Neuronal stem cell (in vitro differentiated cells): ENCODE measurements around the gene SIPA1.

Experiments
- DNase-seq: peaks from one replicate; pipeline ENCODE4 v3.0.0-alpha.2; 2013; ENCODE audit warnings: low spot score
- H2AFZ ChIP-seq: one replicate; pipeline ENCODE4 v1.6.1; 2013; ENCODE audit warnings: mild to moderate bottlenecking, low read length, inconsistent platforms
- H2AK5ac ChIP-seq: 2 replicates; pipeline ENCODE4 v1.6.1; 2013; ENCODE audit warnings: low read depth, mild to moderate bottlenecking, inconsistent platforms, low read length, moderate library complexity, mixed read lengths
- H2BK120ac ChIP-seq: 2 replicates; pipeline ENCODE4 v1.6.1; 2013; ENCODE audit warnings: low read depth, mild to moderate bottlenecking, inconsistent platforms, low read length, moderate library complexity, mixed read lengths
- H2BK12ac ChIP-seq: one replicate; pipeline ENCODE4 v1.6.1; 2013; ENCODE audit warnings: low read length, inconsistent platforms
- H2BK15ac ChIP-seq: 2 replicates; pipeline ENCODE4 v1.6.1; 2013; ENCODE audit warnings: mild to moderate bottlenecking, low read length, inconsistent platforms, mixed read lengths
- H2BK5ac ChIP-seq: one replicate; pipeline ENCODE4 v1.6.1; 2013; ENCODE audit warnings: inconsistent platforms, mild to moderate bottlenecking, low read length, moderate library complexity
- H3K14ac ChIP-seq: one replicate; pipeline ENCODE4 v1.6.1; 2013; ENCODE audit warnings: low read length, inconsistent platforms
- H3K18ac ChIP-seq: 2 replicates; pipeline ENCODE4 v1.6.1; 2013; ENCODE audit warnings: low read length, inconsistent platforms
- H3K23ac ChIP-seq: 2 replicates; pipeline ENCODE4 v1.6.1; 2013; ENCODE audit warnings: low read depth, mild to moderate bottlenecking, mixed read lengths, low read length, inconsistent platforms; ENCODE audit not compliant: poor library complexity
- H3K27ac ChIP-seq: replicated peaks from 3 replicates; pipeline ENCODE4 v1.5.1; 2013; ENCODE audit warnings: low read length, inconsistent platforms
- H3K27me3 ChIP-seq, 3 experiments: 2 replicates each; pipeline ENCODE4 v1.6.1; 2013; ENCODE audit warnings: low read length in 3 of 3, mild to moderate bottlenecking in 2 of 3, inconsistent platforms in 1 of 3, low read depth in 1 of 3, mixed read lengths in 1 of 3, moderate library complexity in 1 of 3; ENCODE audit not compliant: control insufficient read depth in 3 of 3, insufficient read depth in 3 of 3
- H3K36me3 ChIP-seq, 2 donors: replicated peaks in 1 of 2; 2 replicates each; pipeline ENCODE4 v1.6.1; 2013; ENCODE audit warnings: low read length in 2 of 2; ENCODE audit not compliant: control insufficient read depth in 2 of 2, insufficient read depth in 2 of 2
- H3K4ac ChIP-seq: 2 replicates; pipeline ENCODE4 v1.6.1; 2013; ENCODE audit warnings: inconsistent platforms, mild to moderate bottlenecking, low read length, moderate library complexity
- H3K4me1 ChIP-seq, 2 donors: 1 replicate in 1 of 2; 2 replicates in 1 of 2; pipeline ENCODE4 v1.6.1; 2013; ENCODE audit warnings: low read length in 2 of 2, low read depth in 1 of 2; ENCODE audit not compliant: control insufficient read depth in 2 of 2, insufficient read depth in 1 of 2
- H3K4me2 ChIP-seq: one replicate; pipeline ENCODE4 v1.6.1; 2013; ENCODE audit warnings: mild to moderate bottlenecking, low read length, inconsistent platforms; ENCODE audit not compliant: insufficient read depth, poor library complexity, severe bottlenecking
- H3K4me3 ChIP-seq, 2 donors: 2 replicates each; pipeline ENCODE4 v1.5.1; 2013; ENCODE audit warnings: low read length in 2 of 2, mild to moderate bottlenecking in 2 of 2, inconsistent platforms in 1 of 2, moderate library complexity in 1 of 2
- H3K79me1 ChIP-seq: one replicate; pipeline ENCODE4 v1.6.1; 2013; ENCODE audit warnings: low read depth, mild to moderate bottlenecking, inconsistent platforms, low read length, moderate library complexity
- H3K9ac ChIP-seq: one replicate; pipeline ENCODE4 v1.6.1; 2013; ENCODE audit warnings: mild to moderate bottlenecking, low read depth, low read length, inconsistent platforms; ENCODE audit not compliant: poor library complexity
- H3K9me3 ChIP-seq, 2 donors: replicated peaks in 1 of 2; 2 replicates each; pipeline versions ENCODE3 to v1.6.1; 2013; ENCODE audit warnings: low read length in 2 of 2, mild to moderate bottlenecking in 2 of 2, inconsistent platforms in 1 of 2, low read depth in 1 of 2, mixed read lengths in 1 of 2, moderate library complexity in 1 of 2; ENCODE audit not compliant: control insufficient read depth in 2 of 2, insufficient read depth in 1 of 2
- H4K8ac ChIP-seq: one replicate; pipeline ENCODE4 v1.6.1; 2013; ENCODE audit warnings: low read depth, mild to moderate bottlenecking, inconsistent platforms, low read length, moderate library complexity
- H4K91ac ChIP-seq: one replicate; pipeline ENCODE4 v1.6.1; 2013; ENCODE audit warnings: low read length, low read depth, mild to moderate bottlenecking, inconsistent platforms; ENCODE audit not compliant: poor library complexity
- WGBS, 2 donors: extraction: QIAGEN DNeasy Blood & Tissue Kit; methylation state at CpG; one replicate each; pipeline ENCODE4 v1.1.7; 2013; ENCODE audit warnings: missing lambda C conversion rate in 2 of 2, mixed read lengths in 1 of 2; ENCODE audit not compliant: insufficient read length in 2 of 2, insufficient replicate concordance in 1 of 2; ENCODE audit errors: extremely low coverage in 2 of 2; 5-methylcytosine and 5-hydroxymethylcytosine counted together

The SIPA1 gene

GRCh38 chr11:65596520-65596919 lies 41.4 kb upstream of the SIPA1 start:
- peaks cover 0 to 3% of the 10 kb centered on the region in 2 donors for H3K9me3 ChIP-seq
- H2BK15ac ChIP-seq, result no peak overlapping the region
- no peak overlapping the region for H2BK5ac ChIP-seq
- no peak overlapping the region for H3K27ac ChIP-seq
- H3K4me3 ChIP-seq, result no peak overlapping the region
- peaks cover 2% of the 10 kb centered on the region for H3K79me1 ChIP-seq
- no peak overlapping the region for H2BK12ac ChIP-seq
- no peak overlapping the region for H3K23ac ChIP-seq
- peak overlapping the region; percentile 37 for H3K9ac ChIP-seq
- no peak for DNase-seq
- peaks cover 18 to 37% of the 10 kb centered on the region in 2 donors for H3K36me3 ChIP-seq
- no peak overlapping the region for H4K8ac ChIP-seq
- H3K27me3 ChIP-seq, result peaks cover 0 to 15% (median 6%) of the 10 kb centered on the region in 3 experiments
- H2AFZ ChIP-seq, result no peak overlapping the region
- no peak overlapping the region for H3K14ac ChIP-seq
- WGBS, 2 donors, result no CpG with 5 or more reads among the region's 6 CpGs
- H3K4me2 ChIP-seq, result no peak overlapping the region
- peaks cover 3 to 4% of the 10 kb centered on the region in 2 donors for H3K4me1 ChIP-seq
- H2AK5ac ChIP-seq, result no peak overlapping the region
- H3K18ac ChIP-seq, result no peak overlapping the region
- H4K91ac ChIP-seq, result no peak overlapping the region
- H2BK120ac ChIP-seq, result no peak overlapping the region
- H3K4ac ChIP-seq, result no peak overlapping the region

- Histone ChIP-seq H3K4ac (no peak overlapping the region), H3K79me1 (peaks cover 2% of the 10 kb centered on the region), H3K27me3 (peaks cover 0 to 5% (median 2%) of the 10 kb centered on the region in 3 experiments), H3K36me3 (peaks cover 19 to 45% of the 10 kb centered on the region in 2 donors), H2BK12ac (no peak overlapping the region), H3K14ac (no peak overlapping the region), H2BK5ac (no peak overlapping the region), H2BK15ac (no peak overlapping the region), H3K4me2 (no peak overlapping the region), H2BK120ac (no peak overlapping the region), H3K4me1 (peaks cover 0 to 3% of the 10 kb centered on the region in 2 donors), H3K9me3 (no peaks in the 10 kb centered on the region), H4K91ac (no peak overlapping the region), H3K18ac (no peak overlapping the region), H2AK5ac (no peak overlapping the region), H3K9ac (no peak overlapping the region), H3K27ac (no peak overlapping the region), H2AFZ (no peak overlapping the region), H3K4me3 (no peak overlapping the region), H4K8ac (peak overlapping the region; percentile 43), H3K23ac (no peak overlapping the region)
- no CpG with 5 or more reads among the region's 16 CpGs for WGBS, 2 donors
- no peak for DNase-seq
Observed at GRCh38 chr11:65598258-65598699, 39.6 kb upstream of the SIPA1 start.

- Histone ChIP-seq H2BK5ac (no peak overlapping the region), H2BK12ac (no peak overlapping the region), H2BK15ac (no peak overlapping the region), H3K79me1 (no peaks in the 10 kb centered on the region), H3K4ac (no peak overlapping the region), H3K14ac (no peak overlapping the region), H3K9ac (peak overlapping the region; percentile 30), H3K36me3 (peaks cover 26 to 56% of the 10 kb centered on the region in 2 donors), H3K4me3 (no peak overlapping the region), H3K27me3 (no peaks in the 10 kb centered on the region), H4K8ac (no peak overlapping the region), H3K9me3 (no peaks in the 10 kb centered on the region), H3K18ac (no peak overlapping the region), H3K4me2 (no peak overlapping the region), H3K4me1 (no peaks in the 10 kb centered on the region), H3K27ac (no peak overlapping the region), H2BK120ac (no peak overlapping the region), H2AK5ac (no peak overlapping the region), H2AFZ (no peak overlapping the region), H3K23ac (no peak overlapping the region), H4K91ac (no peak overlapping the region)
- WGBS, 2 donors, result no CpG with 5 or more reads among the region's 49 CpGs
- DNase-seq, result no peak
Observed at GRCh38 chr11:65599216-65599954, 38.5 kb upstream of the SIPA1 start.

DNA sequence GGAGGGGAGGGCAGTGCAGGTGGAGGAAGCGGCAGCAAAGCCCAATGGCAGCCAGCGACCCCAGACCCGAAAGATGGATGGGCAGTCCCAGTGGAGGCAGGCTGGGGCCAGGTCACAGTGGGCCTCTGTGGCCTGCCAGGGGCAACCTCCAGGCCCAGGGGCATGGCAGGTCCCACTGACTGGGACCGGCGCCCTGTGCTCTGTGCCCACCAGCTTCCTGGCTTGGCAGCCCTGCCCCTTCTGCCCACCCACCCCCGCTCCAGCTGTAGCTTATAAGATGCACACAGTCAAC lies 38.0 kb upstream of the SIPA1 start:
- no peak overlapping the region for H2BK12ac ChIP-seq
- no peaks in the 10 kb centered on the region for H3K79me1 ChIP-seq
- H3K4me2 ChIP-seq, result no peak overlapping the region
- H3K9ac ChIP-seq, result peak overlapping the region; percentile 30
- no peak overlapping the region for H3K23ac ChIP-seq
- H2AFZ ChIP-seq, result no peak overlapping the region
- no peak overlapping the region for H2BK15ac ChIP-seq
- H3K36me3 ChIP-seq, result peaks cover 29 to 61% of the 10 kb centered on the region in 2 donors
- DNase-seq, result no peak
- H3K4me1 ChIP-seq, result no peaks in the 10 kb centered on the region
- no peaks in the 10 kb centered on the region for H3K9me3 ChIP-seq
- H4K8ac ChIP-seq, result no peak overlapping the region
- H2BK5ac ChIP-seq, result no peak overlapping the region
- no peak overlapping the region for H3K27ac ChIP-seq
- WGBS, 2 donors, result no CpG with 5 or more reads among the region's 6 CpGs
- no peak overlapping the region for H3K18ac ChIP-seq
- no peak overlapping the region for H2BK120ac ChIP-seq
- no peak overlapping the region for H3K4ac ChIP-seq
- no peak overlapping the region for H3K14ac ChIP-seq
- no peak overlapping the region for H3K4me3 ChIP-seq
- H2AK5ac ChIP-seq, result no peak overlapping the region
- no peak overlapping the region for H4K91ac ChIP-seq
- no peaks in the 10 kb centered on the region for H3K27me3 ChIP-seq
